Neural cell (in vitro differentiated cells): Measurements from ENCODE around the gene DCC.

Experiments
- EP300 ChIP-seq: fragments of 450-650 bp; conservative IDR thresholded peaks from 2 replicates; pipeline ENCODE4 v1.6.1; 2014; ENCODE audit warnings: antibody characterized with exemption, mild to moderate bottlenecking, moderate library complexity; ENCODE audit not compliant: poor library complexity, severe bottlenecking
- EZH2 ChIP-seq: fragments of 200-600, 300-800 bp; shearing (Covaris generic), sonication (generic); IDR thresholded peaks from 2 replicates; pipeline ENCODE4 v1.6.1; 2014; ENCODE audit warnings: antibody characterized with exemption, low read length, borderline replicate concordance, mild to moderate bottlenecking; ENCODE audit not compliant: insufficient read depth, poor library complexity, severe bottlenecking
- MXI1 ChIP-seq: fragments of 450-650 bp; conservative IDR thresholded peaks from 2 replicates; pipeline ENCODE4 v1.6.1; 2014; ENCODE audit warnings: antibody characterized with exemption, mild to moderate bottlenecking; ENCODE audit not compliant: poor library complexity, severe bottlenecking
- POLR2AphosphoS5 ChIP-seq: IDR thresholded peaks from 2 replicates; pipeline ENCODE4 v1.6.1; 2012
- RAD21 ChIP-seq: fragments of 450-650 bp; conservative IDR thresholded peaks from 2 replicates; pipeline ENCODE4 v1.6.1; 2014; ENCODE audit warnings: antibody characterized with exemption, mild to moderate bottlenecking, moderate library complexity
- SMC3 ChIP-seq: fragments of 450-650 bp; conservative IDR thresholded peaks from 2 replicates; pipeline ENCODE4 v1.6.1; 2014; ENCODE audit warnings: antibody characterized with exemption, mild to moderate bottlenecking, moderate library complexity; ENCODE audit not compliant: poor library complexity
- TAF1 ChIP-seq: IDR thresholded peaks from 2 replicates; pipeline ENCODE4 v1.6.1; 2012; ENCODE audit warnings: low read depth
- TF ChIP-seq, protein P1 (sequence below): fragments of 450-650 bp; IDR thresholded peaks from 2 replicates; pipeline ENCODE4 v1.5.1; 2014; ENCODE audit warnings: antibody characterized with exemption, mild to moderate bottlenecking, moderate library complexity; ENCODE audit not compliant: poor library complexity, severe bottlenecking
- TF ChIP-seq, protein P2 (sequence below): IDR thresholded peaks from 2 replicates; pipeline ENCODE4 v1.6.1; 2012; ENCODE audit warnings: borderline replicate concordance

DNA sequence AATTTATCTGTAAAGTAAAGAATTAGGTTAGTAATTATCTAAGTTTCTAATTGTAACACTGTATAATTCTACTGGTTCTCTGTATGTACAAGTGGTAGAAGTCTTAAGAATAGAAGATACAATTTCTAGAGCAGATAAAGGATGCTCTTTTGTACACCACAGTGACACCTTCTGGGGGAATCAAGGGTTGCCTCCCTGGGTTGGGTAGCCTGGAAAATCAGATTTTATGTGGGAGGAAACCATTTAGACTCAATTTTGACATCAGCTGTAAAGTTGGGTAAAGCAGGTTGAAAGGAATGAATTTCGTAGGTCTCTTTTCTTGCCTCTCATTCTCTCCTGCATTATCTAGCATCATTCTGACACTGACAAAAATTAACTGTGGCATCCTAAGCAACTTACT, 354.8 kb downstream of the DCC start:
- TF ChIP-seq, protein P1, sequence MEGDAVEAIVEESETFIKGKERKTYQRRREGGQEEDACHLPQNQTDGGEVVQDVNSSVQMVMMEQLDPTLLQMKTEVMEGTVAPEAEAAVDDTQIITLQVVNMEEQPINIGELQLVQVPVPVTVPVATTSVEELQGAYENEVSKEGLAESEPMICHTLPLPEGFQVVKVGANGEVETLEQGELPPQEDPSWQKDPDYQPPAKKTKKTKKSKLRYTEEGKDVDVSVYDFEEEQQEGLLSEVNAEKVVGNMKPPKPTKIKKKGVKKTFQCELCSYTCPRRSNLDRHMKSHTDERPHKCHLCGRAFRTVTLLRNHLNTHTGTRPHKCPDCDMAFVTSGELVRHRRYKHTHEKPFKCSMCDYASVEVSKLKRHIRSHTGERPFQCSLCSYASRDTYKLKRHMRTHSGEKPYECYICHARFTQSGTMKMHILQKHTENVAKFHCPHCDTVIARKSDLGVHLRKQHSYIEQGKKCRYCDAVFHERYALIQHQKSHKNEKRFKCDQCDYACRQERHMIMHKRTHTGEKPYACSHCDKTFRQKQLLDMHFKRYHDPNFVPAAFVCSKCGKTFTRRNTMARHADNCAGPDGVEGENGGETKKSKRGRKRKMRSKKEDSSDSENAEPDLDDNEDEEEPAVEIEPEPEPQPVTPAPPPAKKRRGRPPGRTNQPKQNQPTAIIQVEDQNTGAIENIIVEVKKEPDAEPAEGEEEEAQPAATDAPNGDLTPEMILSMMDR: peak; percentile 57
- TF ChIP-seq, protein P2, sequence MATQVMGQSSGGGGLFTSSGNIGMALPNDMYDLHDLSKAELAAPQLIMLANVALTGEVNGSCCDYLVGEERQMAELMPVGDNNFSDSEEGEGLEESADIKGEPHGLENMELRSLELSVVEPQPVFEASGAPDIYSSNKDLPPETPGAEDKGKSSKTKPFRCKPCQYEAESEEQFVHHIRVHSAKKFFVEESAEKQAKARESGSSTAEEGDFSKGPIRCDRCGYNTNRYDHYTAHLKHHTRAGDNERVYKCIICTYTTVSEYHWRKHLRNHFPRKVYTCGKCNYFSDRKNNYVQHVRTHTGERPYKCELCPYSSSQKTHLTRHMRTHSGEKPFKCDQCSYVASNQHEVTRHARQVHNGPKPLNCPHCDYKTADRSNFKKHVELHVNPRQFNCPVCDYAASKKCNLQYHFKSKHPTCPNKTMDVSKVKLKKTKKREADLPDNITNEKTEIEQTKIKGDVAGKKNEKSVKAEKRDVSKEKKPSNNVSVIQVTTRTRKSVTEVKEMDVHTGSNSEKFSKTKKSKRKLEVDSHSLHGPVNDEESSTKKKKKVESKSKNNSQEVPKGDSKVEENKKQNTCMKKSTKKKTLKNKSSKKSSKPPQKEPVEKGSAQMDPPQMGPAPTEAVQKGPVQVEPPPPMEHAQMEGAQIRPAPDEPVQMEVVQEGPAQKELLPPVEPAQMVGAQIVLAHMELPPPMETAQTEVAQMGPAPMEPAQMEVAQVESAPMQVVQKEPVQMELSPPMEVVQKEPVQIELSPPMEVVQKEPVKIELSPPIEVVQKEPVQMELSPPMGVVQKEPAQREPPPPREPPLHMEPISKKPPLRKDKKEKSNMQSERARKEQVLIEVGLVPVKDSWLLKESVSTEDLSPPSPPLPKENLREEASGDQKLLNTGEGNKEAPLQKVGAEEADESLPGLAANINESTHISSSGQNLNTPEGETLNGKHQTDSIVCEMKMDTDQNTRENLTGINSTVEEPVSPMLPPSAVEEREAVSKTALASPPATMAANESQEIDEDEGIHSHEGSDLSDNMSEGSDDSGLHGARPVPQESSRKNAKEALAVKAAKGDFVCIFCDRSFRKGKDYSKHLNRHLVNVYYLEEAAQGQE: no peak
- TF ChIP-seq EZH2: no peak
- no peak for TF ChIP-seq POLR2AphosphoS5
- TF ChIP-seq EP300: no peak
- peak; percentile 64 for TF ChIP-seq RAD21
- TF ChIP-seq MXI1: no peak
- TF ChIP-seq TAF1: no peak
- TF ChIP-seq SMC3: peak; percentile 71
